Activated naive CD4-positive, alpha-beta T cell (primary cell): Measurements from ENCODE around the gene KRT2.

Experiments
- DNase-seq, 4 experiments: peaks; one replicate each; lab custom pipeline; 2025; lab: John Stamatoyannopoulos, UW

Gene KRT2

DNA sequence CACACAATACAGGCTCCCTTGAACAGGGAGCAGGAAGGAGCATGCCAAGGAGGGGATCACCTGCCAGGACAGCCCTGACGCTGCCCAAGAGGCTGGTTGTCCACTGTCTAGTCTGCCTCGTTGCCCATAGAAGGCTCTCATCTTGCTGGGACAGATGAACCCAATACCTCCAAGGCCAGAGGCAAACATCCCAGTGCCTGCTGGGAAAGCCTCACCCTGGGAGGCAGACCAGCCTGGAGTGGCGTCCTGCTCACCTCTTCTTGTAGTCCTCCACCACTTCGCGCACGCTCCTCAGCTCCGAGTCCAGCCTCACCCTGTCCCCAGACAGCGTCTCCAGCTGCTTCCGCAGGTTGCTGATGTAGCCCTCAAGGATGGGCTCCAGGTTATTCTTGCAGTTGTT lies 36.1 kb downstream of the KRT2 start:
- DNase-seq = no peak

DNA sequence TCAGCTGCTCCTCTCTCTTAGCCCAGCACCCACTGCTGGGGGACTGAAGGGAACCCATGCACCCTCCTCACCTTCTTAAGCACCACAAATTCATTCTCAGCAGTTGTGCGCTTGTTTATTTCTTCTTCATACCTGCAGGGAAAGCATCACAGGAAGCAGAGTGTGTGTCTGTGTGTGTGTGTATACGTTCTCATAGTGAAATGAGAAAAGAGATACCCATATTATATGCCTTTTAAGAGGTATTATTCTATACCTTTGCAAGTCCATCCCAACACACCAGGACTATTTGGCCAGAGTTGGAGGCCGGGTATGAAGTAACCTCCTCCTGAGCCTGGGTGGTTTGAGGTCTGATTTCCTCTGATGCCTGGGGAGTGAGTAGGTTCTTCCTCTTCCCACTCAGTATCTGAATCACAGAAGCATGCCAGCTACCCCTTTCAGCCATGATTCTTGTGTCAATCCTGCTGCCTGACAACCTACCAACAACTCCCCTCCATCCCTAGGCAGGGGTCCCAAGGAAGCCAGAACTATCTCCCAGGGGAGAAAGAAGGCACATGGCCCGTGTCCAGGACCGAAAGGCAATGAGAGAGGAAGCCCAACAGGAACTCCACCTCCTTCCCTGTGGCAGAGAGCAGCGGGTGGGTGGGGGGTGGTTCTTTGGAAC lies 36.7 kb downstream of the KRT2 start:
- no peak for DNase-seq

- no peak for DNase-seq
Observed at GRCh38 chr12:52614381-52615207, 37.4 kb downstream of the KRT2 start.

GRCh38 chr12:52613384-52614030 lies 38.5 kb downstream of the KRT2 start:
- no peak for DNase-seq

DNA sequence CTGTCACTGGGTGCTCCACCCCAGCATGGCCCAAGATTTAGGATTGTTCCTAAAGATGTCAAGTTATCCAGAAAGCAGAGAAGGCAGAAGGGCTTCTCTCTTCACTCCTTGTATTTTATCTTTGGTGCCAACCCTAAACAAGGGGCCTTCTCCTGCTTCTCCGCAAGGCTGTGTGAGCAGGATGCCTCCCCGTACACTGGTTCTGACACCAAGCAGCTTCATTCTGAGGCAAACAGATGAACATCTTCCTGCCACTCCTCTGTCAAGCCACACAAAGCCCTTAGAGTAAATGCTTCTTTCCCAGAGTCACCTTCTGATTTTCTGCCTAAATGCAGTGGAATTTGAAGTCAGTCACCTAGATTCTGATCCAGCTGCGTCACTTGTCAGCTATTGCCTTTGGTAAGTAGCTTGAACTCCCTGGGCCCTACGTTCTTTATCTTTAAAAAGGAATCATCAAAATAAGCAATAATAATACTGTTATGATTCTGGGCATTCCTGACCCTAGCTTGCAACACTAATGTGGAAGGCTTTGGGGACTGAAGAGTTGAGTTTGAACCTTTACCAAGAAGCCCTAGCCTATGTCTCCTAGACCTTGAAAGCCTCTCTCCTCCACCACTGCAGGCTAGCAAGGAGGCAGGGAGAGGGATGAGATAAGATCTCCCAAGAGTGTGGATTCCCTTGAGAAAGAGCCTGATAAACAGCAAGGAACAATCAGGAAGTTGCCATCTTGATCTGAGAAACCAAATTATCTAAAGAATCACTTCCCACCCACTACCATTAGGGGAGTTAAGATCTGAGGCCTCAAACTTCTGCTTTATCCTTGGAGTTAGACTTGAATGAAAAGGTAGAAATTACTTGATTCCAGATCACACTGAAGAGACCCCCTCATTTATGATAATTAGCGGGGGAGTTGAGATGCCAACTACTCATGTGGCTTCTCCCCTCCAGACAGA lies 39.3 kb downstream of the KRT2 start:
- no peak for DNase-seq

DNA sequence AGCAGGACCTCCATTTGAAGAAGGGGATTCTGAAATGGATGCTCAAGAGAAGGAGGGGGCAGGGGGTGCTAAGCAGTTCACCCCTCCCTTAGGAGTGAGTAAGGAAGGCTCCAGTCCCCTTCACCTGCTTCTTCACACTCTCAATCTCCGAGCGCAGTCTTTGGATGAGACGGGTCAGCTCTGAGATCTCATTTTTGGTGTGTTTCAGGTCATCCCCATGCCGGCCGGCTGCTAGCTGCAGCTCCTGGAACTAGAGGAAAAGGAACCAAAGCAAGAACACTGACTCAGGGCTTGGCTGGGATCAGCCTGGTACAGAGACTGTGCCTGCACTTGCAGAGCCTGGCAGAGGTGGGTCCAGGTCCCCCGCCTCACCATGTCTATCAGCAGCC lies 40.9 kb downstream of the KRT2 start:
- no peak for DNase-seq

DNA sequence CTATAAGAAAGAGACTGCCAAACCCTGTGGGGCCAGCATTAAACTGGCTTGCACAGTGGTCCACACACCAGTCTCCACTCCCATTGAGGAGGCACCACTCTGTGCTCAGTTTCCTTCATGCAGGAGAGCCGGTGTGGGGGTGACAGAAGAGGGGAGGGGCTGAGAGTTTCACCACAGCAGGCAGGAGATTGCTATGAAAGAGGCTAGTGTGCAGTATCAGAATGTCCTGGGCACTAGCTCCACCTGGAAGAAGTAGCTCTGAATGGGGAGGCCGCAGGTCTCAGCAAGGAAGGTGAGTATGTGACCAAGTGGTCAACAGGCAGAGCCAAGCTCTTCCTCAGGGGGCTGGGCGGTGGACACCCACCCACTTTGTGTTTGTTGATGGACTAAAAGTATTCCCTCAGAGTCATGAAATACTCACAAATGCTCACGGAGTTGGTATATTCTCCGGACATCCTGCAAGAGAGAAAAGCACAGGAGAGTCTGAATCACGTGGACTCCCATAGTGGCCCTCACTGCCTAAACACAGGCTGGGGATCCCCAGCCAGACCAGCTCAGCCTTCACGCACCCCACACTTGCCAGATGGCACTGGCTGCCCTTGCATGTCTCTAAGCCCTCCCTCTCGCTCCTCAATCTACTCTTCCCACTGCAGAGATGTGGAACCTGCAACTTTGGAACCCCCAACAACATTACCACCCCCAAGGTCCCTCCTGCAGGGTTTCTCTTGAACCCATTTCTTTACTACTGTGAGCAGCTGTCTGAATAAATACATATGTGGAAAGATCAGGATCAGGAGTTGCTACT lies 43.0 kb downstream of the KRT2 start:
- DNase-seq = no peak

DNA sequence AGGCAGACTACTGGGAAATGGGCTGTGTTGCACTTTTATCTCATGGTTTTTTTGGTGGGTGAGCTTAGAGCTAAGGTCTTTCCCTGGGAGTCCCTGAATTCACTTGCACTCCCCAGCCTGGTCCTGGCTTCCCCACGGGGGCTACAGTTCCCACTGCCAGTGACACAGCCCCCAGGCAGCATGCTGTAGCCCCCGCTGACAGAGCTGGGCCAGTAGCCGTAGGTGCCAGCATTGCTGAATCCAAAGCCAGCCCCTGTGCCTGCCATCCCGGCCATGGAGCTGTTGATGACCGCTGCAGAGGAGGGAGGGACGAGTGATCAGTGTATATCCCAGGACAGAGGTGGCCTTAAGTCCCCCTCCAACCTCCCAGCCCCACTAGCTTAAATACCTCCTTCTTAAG lies 43.9 kb downstream of the KRT2 start:
- DNase-seq = no peak

- DNase-seq = no peak
Observed at GRCh38 chr12:52607314-52607713, 44.7 kb downstream of the KRT2 start.

- DNase-seq = no peak
Observed at GRCh38 chr12:52606581-52607218, 45.3 kb downstream of the KRT2 start.

- DNase-seq = no peak
Observed at GRCh38 chr12:52606096-52606495, 45.9 kb downstream of the KRT2 start.

- no peak for DNase-seq
Observed at GRCh38 chr12:52605542-52605941, 46.5 kb downstream of the KRT2 start.

DNA sequence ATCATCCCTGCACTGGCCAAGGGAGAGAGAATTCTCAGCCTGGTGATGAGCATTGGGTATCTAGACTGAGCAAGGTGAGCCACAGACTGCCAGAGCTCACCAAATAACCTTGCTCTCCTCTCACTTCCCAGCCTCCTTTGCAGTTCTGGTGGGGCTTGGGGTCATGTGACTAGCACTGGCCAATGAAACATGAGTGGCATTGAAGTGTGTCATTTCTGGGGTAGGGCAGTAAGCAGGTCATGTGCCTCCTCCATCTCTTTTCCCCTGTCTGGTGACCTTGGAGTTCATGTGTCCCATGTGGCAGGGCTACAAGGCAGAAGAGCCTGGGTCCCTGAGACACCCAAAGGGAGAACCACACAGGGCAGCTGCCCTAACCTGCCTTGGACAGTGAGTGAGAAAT lies 47.2 kb downstream of the KRT2 start:
- DNase-seq = no peak

GRCh38 chr12:52603314-52603713 lies 48.7 kb downstream of the KRT2 start:
- peak in 1 of 4 experiments; percentile 22 for DNase-seq

DNA sequence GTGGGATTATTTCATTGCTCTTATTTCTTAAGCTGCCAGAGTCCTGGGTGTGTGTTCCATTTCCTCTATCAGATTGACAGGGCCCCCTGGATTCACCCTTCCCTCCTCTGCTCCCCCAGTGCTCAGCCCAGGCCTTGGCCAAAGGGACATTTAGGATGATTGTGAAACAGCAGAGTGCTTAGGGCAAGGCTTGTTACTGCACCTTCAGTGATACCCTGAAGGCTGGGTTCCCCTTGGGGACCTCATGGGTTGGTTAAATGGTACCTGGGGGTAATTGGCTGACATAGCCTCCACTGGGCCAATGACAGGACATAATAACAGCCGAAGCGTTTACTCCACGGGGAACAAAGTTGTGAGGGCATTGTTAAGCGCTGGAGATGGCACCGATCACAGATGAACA lies 49.5 kb downstream of the KRT2 start:
- DNase-seq = no peak

- DNase-seq = no peak
Observed at GRCh38 chr12:52601671-52602070, 50.3 kb downstream of the KRT2 start.

DNA sequence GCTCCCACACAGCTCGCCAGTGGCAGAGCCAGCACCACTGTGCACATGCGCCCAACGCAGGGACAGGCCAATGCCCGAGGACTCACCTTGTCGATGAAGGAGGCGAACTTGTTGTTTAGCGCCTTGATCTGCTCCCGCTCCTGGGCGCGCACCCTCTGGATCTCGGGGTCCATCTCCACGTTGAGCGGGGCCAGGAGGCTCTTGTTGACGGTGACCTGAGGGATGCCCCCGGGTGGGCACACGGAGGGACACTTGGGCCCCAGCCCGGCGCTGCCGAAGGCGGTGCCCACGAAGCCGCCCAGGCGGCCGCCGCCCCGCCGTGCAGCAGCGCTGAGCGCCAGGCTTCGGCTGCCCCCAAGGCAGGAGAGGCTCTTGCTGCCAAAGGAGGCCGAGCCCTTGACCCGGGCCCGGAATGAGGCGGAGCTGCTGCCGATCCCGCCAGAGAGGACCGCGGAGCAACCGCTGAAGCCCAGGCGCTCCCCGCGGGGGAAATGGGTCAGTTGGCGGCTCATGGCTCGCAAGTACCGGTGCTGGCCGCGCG lies 51.0 kb downstream of the KRT2 start, which contains the start of gene KRT72:
TSS of gene KRT72 (minus strand) at position 523 of the 541 bp plus-strand sequence. CDS start at position 512, 11 bp downstream.
- no peak for DNase-seq

DNA sequence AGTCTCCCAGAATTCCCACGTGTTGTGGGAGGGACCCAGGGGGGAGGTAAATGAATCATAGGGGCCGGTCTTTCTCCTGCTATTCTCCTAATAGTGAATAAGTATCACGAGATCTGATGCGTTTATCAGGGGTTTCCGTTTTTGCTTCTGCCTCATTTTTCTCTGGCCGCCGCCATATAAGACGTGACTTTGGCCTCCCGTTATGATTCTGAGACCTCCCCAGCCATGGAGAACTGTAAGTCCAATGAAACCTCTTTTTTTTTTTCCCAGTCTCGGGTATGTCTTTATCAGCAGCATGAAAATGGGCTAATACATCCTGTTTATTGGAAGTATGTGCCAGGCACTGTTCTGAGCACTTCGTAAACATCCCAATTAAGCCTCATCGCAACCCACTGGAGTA lies 51.5 kb downstream of the KRT2 start:
- DNase-seq = no peak

DNA sequence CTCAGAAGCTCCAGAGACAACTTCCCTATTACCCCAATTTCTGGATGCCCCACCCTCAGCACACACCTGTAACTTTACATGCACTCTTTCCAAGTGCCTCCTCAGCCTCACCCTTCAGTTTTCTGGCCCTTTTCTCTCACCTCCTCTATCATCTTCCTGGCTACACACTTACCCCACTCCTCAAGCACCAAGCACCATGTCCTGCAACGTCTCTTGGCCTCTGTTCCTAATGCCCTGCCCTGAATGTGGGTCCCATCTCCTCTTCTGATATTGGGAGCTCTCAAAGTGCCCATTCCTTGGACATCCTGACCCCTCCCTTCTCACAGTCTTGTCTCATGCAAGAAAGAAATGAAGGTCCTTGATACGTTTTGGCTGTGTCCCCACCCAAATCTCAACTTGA lies 51.9 kb downstream of the KRT2 start:
- no peak for DNase-seq

DNA sequence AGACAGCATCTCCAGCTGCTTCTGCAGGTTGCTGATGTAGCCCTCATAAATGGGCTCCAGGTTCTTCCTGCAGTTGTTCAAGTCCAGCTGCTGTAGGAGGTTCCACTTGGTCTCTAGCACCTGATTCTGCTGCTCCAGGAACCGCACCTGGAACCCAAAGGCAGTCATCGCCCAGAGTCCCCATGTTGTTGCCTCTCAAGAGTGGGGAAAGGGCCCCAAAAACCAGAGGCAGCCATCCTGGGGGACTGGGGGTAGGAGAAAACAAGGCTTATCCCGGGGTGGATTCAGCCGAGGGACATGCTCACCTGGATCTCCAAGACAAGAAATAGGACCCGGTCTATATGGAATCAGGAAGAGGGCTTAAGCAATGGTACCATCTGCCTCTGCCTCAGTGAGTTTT lies 53.0 kb downstream of the KRT2 start:
- DNase-seq = no peak
